Measurements from ENCODE around the gene C1orf53. TPM values are rescaled to one million over a fixed set of nuclear protein-coding genes. Genes with fewer than 3 reads are reported as not detected.

The C1orf53 gene
- total RNA-seq, 1 donor: not detected

GRCh38 chr1:197954718-197955418 lies 52.4 kb downstream of the C1orf53 start:
- DNase-seq (ENCODE audit: low read depth in 2 of 3, low spot score in 2 of 3): no peak

- no peak for DNase-seq (ENCODE audit: low read depth in 2 of 3, low spot score in 2 of 3)
Measured at GRCh38 chr1:197955486-197956394, 53.3 kb downstream of the C1orf53 start.

Other genes with a start within 250 kb of the C1orf53 start
- gene DENND1B, start 127.2 kb upstream of the C1orf53 start, total RNA-seq: 28.0 TPM
- gene LHX9, start 14.7 kb downstream of the C1orf53 start, total RNA-seq: under 0.01 TPM

Data from hematopoietic multipotent progenitor cell (in vitro differentiated cells).